GM19238 (cell line): ENCODE measurements around the gene TNFRSF12A.

Experiments
- DNase-seq: peaks from one replicate; pipeline ENCODE4 v3.0.0; 2011; ENCODE audit warnings: low spot score; ENCODE audit not compliant: insufficient read length

TNFRSF12A gene

GRCh38 chr16:2985893-2986355 lies 34.2 kb upstream of the TNFRSF12A start:
- no peak for DNase-seq

- DNase-seq, result no peak
Observed at GRCh38 chr16:2986623-2987188, 33.5 kb upstream of the TNFRSF12A start.

GRCh38 chr16:2987286-2987685 lies 32.9 kb upstream of the TNFRSF12A start:
- no peak for DNase-seq

- no peak for DNase-seq
Observed at GRCh38 chr16:2987833-2988232, 32.3 kb upstream of the TNFRSF12A start.

GRCh38 chr16:2988590-2989099 lies 31.5 kb upstream of the TNFRSF12A start:
- DNase-seq, result no peak

GRCh38 chr16:2990891-2991290 lies 29.3 kb upstream of the TNFRSF12A start:
- no peak for DNase-seq

GRCh38 chr16:2991566-2992261 lies 28.5 kb upstream of the TNFRSF12A start:
- DNase-seq, result no peak

- DNase-seq, result no peak
Observed at GRCh38 chr16:2992383-2993081, 27.6 kb upstream of the TNFRSF12A start.

- no peak for DNase-seq
Observed at GRCh38 chr16:2996298-2996697, 23.9 kb upstream of the TNFRSF12A start.

GRCh38 chr16:2999929-3000328 lies 20.2 kb upstream of the TNFRSF12A start:
- no peak for DNase-seq

- DNase-seq, result no peak
Observed at GRCh38 chr16:3000540-3000939, 19.6 kb upstream of the TNFRSF12A start.

GRCh38 chr16:3001316-3001715 lies 18.9 kb upstream of the TNFRSF12A start:
- DNase-seq, result no peak

- peak; percentile 100 for DNase-seq
Observed at GRCh38 chr16:3003582-3004270, 16.4 kb upstream of the TNFRSF12A start.

GRCh38 chr16:3004319-3004718 lies 15.8 kb upstream of the TNFRSF12A start:
- DNase-seq, result no peak

GRCh38 chr16:3004781-3005284 lies 15.3 kb upstream of the TNFRSF12A start:
- DNase-seq, result no peak

- DNase-seq, result peak; percentile 48
Observed at GRCh38 chr16:3007059-3007956, 12.9 kb upstream of the TNFRSF12A start.

GRCh38 chr16:3007957-3008689 lies 12.0 kb upstream of the TNFRSF12A start:
- no peak for DNase-seq

- DNase-seq, result no peak
Observed at GRCh38 chr16:3008690-3009037, 11.5 kb upstream of the TNFRSF12A start.

- DNase-seq, result no peak
Observed at GRCh38 chr16:3009568-3010390, 10.4 kb upstream of the TNFRSF12A start.
